Posterior cingulate gyrus (tissue), 11 donors: Measurements from ENCODE around the gene LMCD1.

Experiments used
- DNase-seq, 10 donors: peaks; one replicate each; pipeline versions ENCODE4 v3.0.0 to v3.0.0-alpha.2; 2020 to 2021; ENCODE audit warnings: mixed read lengths in 3 of 10
- intact Hi-C: fragments of 100-400 bp; cut with DNase I; formaldehyde crosslinking; loops from one replicate; pipeline ENCODE4 v1.15.1; 2023

LMCD1 gene

GRCh38 chr3:8503871-8504610 lies 2.4 kb downstream of the LMCD1 start:
- no peak for DNase-seq

GRCh38 chr3:8504611-8504973 lies 3.0 kb downstream of the LMCD1 start:
- no peak for DNase-seq
- intact Hi-C loops = loop anchor here (5.0 kb wide), 1 partner anchor 62 kb away; no protein-coding TSS in a partner anchor

More at GRCh38 chr3:8503871-8504610, 2.4 kb downstream of the LMCD1 start:
- intact Hi-C loops = loop anchor here (5.0 kb wide), 1 partner anchor 62 kb away; no protein-coding TSS in a partner anchor

DNA sequence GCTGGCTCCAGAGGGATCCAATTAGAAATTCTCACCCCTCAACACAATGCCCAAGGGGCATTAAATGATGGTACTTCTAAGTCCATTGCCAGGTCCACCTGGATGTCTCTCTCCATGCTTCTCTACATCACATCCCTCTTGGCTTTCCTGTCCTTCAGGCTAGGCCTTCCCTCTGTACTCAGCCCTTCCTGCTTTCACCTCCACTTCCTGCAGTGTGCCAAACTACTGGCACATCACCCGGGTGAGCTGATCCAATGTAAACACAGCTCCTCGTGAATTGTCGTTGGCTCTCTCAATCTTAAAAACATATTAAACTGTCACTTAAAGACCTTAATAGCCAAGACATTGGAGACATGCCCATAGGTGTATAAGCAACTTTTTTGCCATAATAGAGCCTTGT lies 4.0 kb downstream of the LMCD1 start:
- intact Hi-C loops = no loop called here
- DNase-seq = no peak

DNA sequence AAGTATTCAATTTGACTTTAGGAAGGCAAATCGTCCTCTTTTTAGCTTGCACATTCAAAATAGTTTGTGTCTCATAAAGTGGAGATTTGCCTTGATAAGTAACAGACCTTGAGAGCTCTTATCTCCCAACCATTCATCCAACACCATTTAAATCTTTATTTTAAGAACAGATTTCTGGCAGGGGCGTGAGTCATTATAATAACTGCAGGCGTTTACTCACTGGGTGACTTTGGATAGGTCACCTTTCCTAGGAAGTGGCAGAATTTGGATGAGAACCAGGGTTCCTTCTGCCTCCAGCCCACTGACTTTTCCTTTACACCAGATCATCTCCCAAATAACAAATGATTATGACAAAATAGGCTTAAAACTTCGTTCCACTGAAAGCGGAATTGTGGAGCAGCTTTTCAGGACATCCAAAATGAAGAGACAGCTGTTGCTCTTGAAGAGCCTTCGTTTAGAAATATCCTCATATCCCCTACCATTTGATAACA lies 5.0 kb downstream of the LMCD1 start:
- intact Hi-C loops = no loop called here
- no peak for DNase-seq

DNA sequence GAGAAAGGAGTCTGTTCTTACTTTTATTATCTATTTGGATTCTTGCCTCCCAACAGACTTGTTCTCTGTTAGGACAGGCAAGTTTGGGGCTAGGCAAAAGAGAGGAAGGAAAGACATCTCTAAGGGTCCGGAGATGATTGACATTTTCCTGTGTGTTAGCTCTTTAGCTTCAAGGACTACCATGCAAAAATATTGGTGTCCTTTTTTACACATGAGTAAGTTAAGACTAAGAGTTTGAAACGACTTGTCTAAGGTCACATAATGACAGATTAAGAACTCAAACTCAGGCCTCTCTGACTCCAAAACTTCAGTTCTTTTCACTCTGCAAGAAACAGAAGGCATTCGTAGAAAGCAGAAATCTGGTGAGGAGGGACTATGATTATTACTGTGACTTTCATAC lies 5.9 kb downstream of the LMCD1 start:
- intact Hi-C loops = no loop called here
- DNase-seq = no peak

- intact Hi-C loops = no loop called here
- no peak for DNase-seq
Measured at GRCh38 chr3:8509961-8510360, 8.3 kb downstream of the LMCD1 start.

GRCh38 chr3:8512234-8512633 lies 10.6 kb downstream of the LMCD1 start:
- intact Hi-C loops = no loop called here
- no peak for DNase-seq

- intact Hi-C loops = no loop called here
- no peak for DNase-seq
Measured at GRCh38 chr3:8516047-8516661, 14.5 kb downstream of the LMCD1 start.

- no peak for DNase-seq
- intact Hi-C loops = no loop called here
Measured at GRCh38 chr3:8516783-8517182, 15.2 kb downstream of the LMCD1 start.

DNA sequence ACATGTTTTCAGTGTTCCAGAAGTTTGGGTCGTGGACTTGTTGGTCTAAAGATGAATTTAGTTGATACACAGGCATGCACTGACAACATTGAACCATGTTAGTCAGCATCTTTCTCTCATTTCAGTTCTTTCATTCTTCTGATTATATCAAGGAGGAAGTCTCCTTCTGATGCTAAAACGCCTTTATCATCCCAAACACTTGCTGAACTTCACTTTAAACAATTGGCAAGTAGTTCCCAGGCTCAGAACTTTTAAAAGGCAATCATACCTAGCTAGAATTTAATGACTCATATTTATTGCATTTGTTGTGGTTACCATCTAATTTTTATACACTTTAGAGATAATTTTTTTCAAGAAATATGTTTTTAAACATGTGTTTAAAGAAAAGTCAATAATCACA lies 15.9 kb downstream of the LMCD1 start:
- intact Hi-C loops = no loop called here
- DNase-seq = no peak

DNA sequence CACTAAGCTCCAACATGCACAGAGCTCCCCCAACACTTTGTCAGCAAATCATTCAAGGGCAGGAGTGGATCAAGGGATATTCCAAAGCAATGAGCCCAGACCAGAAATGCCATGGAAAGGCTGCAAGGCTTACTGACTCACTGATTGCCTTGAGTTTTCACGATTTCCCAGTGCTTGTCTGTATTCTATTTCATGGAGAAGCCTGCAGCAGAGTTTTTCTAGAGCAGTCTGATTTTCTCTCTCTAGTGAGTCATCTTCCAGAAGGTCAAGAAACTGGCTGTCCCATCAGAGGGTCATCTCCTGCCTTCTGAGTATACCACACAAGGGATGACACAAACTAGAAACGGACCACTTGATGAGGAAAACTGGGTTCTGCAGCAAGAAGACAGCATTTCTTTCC lies 16.5 kb downstream of the LMCD1 start:
- intact Hi-C loops = no loop called here
- DNase-seq = no peak

DNA sequence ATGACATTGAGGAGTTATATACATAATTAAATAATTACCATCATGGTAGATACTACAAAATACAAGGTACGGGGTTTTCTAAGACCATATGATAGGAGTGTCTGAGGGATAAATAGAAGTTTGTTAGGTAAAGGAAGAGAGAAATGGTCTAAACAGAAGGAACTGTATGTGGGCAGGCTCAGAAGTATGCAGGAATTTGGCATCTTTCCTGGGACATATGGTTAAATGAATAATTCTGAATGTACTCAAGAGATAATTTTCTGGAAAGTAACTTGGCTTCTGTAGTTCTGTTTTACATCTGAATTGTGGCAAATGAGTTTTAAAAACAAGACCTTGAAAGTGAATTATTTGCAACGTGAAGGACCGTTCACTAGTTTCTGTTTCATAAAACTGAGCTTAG lies 17.5 kb downstream of the LMCD1 start:
- DNase-seq = no peak
- intact Hi-C loops = no loop called here

- no peak for DNase-seq
- intact Hi-C loops = no loop called here
Measured at GRCh38 chr3:8519774-8520448, 18.3 kb downstream of the LMCD1 start.

DNA sequence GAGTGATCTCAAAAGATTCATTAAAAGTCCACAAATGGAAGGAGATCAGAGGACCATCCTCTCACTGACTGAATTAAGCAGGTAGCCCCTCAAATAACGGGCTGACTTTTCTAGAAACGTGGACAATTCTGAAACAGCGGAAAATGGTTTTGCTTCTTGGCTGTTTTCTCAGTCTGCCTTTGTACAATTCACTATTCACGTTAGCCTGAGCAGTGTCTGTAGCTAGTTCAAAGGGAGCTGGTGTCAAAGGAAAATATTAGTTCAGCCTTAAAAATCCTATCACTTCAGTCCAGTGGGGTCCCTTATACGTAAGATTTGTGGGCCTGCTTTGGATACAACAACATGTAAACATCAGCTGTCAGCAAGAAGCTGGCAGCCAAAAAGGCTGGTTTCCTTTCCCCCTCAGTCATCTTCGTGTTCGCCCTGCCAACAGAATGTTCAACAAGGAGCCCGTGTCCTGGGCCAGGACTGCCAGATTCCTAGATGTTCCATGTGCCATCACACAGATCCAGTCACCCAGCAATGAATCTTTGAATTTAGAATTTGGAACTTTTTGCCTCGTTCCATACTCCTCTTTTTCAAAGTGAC lies 19.3 kb downstream of the LMCD1 start:
- intact Hi-C loops = no loop called here

DNA sequence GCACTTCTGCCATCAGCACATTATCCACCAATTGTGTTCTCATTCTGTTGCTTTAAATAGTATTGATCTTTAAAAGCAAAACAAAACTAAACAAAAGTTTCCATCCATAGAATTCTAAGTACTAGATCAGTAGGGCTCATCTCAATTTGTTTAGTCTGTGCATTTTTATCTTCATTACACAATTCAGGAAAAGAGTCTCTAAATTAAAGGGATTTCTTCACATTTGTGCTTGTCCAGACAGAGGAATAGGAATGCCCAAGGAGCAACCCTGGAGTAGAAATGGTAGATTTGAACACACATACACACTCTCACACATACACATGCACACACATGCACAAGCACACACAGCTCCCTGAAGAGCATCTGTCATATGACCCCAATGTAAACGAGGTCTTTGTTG lies 21.4 kb downstream of the LMCD1 start:
- no peak for DNase-seq
- intact Hi-C loops = no loop called here

More for the DNA sequence above, 19.3 kb downstream of the LMCD1 start:
- DNase-seq = no peak

DNA sequence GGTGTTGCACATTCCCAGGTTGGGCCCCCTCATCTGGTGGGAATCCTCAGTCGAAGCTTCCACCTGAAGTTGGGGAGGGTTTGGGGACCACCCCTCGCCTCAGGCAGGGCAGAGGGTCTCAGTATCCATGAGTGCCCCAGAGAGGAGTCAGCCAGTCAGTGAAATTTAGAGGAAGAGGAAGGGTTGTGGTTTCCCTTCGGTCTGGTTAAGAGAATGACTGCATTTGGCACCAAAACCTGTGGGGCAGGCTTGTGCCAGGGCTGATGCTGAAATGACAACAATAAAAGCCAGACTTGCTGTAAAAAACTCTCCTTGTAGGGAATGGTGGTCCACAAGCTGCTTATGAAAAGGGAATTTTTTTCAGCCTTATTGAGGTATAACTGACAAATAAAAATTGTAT lies 22.6 kb downstream of the LMCD1 start:
- DNase-seq = no peak
- intact Hi-C loops = no loop called here

DNA sequence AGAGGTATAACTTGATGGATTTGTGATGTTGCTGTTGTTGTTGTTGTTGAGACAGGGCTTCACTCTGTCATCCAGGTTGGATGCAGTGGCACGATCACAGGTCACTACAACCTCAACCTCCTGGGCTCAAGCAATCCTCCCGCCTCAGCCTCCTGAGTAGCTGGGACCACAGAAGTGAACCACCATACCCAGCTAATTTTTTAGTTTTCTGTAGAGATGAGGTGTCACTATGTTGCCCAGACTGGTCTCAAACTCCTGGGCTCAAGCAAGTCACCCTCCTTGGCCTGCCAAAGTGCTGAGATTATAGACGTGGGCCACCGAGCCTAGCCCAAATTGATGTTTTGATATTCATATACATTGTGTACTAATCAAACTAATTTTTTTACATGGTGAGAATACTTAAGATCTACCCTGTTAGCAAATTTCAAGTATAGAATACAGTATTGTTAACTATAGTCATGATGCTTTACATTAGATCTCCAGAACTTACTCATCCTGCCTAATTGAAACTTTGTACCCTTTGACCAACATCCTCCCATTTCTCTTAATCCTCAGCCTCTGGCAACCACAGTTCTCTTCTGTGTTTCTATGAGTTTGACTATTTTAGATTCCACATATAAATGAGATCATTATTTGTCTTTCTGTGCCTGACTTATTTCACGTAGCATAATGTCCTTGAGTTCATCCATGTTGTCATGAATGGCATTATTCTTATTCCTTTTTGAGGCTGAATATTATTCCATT lies 23.2 kb downstream of the LMCD1 start:
- no peak for DNase-seq
- intact Hi-C loops = no loop called here

DNA sequence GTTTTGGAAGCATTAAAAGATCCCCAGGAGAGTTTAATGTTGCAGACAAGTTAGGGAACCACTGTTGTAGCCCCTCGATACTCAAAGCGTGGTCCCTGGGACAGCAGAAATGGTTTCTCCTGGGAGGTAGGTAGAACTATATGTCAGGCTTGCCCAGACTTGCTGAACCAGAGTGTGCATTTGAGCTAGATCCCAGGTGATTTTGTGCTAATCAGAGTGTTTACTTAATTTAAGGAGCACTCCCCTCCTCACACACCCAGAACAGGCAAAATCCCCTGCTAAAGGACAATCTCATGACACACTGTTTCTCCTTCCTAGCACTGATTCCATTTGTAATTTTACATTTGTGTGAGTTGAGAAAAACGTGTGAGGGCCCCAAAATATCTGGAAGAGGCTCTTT lies 24.3 kb downstream of the LMCD1 start:
- intact Hi-C loops = no loop called here
- DNase-seq = no peak

GRCh38 chr3:8529181-8529637 lies 27.6 kb downstream of the LMCD1 start:
- peak in 5 of 10 donors; percentile 17 to 82 (median 31) for DNase-seq

DNA sequence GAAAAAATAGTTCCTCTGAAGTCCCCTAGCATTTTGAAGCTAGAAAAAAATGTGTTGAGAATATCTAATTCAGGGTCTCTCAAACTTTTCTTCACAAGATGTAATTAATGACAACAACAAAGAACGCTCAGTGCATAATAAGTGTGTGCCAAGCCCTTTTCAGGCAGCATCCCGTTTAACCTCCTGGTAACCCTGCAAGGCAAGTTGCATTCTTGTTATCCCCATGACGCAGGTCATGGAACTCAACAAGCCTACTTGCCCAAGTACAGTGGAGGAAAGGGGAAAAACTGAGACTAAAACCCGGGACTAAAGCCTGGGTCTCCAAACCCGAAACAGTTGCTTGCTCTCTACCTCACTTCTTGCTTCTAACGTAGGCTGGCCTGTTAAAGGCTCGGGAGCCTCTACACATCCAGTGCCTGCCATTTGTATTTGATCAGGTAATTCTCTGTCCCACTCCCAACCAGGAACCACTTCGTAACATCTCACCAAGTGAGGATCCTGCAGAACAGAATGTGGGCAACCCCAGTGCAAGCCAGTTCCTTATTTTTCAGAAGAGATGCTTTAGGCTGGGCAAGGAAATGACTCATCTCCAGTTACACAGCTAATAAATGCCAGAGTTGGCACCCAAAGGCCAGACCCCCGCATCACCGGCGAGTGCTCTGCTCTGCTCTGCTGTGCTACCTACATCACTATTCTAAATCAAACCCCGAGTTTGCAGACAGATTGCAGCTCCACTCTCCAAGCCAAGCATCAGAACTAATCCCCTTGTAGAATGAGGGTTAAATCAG lies 28.3 kb downstream of the LMCD1 start:
- no peak for DNase-seq
- intact Hi-C loops = no loop called here

More at GRCh38 chr3:8529181-8529637, 27.6 kb downstream of the LMCD1 start:
- intact Hi-C loops = no loop called here
